HG02884 (cell line): ENCODE data around the gene ASIC3.
"Not testable (repeated sequence)": the region's sequence is repeated elsewhere in the genome, so short reads cannot be mapped to it uniquely, and the experiment has no call there.

Experiments
- ATAC-seq: cut with Tn5 transposase; IDR thresholded peaks from one replicate; pipeline ENCODE4 v1.9.1; 2021; ENCODE audit warnings: mild to moderate bottlenecking, moderate library complexity; ENCODE audit not compliant: unreplicated experiment

ASIC3 gene

GRCh38 chr7:151047976-151048815 lies at the start of gene ASIC3:
Gene ASIC3, plus strand, starts transcription at chr7:151048531. Its CDS starts 355 bp downstream, at chr7:151048886.
- no peak for ATAC-seq

DNA sequence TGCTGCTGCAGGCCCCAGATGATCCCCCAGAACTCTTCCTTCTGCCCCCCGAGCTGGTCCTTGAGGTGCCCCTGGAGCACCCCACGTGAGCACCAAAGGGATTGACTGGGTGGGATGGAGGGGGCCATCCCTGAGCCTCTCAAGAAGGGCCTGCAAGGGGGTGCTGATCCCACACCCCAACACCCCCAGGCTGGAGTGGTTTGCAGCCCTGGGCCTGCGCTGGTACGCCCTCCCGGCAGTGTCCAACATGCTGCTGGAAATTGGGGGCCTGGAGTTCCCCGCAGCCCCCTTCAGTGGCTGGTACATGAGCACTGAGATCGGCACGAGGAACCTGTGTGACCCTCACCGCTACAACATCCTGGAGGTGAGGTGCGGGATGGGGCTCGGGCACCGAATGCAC lies 49.3 kb upstream of the ASIC3 start:
- no peak for ATAC-seq

GRCh38 chr7:150999497-151000230 lies 48.7 kb upstream of the ASIC3 start:
- no peak for ATAC-seq

GRCh38 chr7:151000897-151001495 lies 47.3 kb upstream of the ASIC3 start:
- no peak for ATAC-seq

- ATAC-seq: no peak
These were observed 46.8 kb upstream of the ASIC3 start for GRCh38 chr7:151001546-151001945.

GRCh38 chr7:151003572-151003971 lies 44.8 kb upstream of the ASIC3 start:
- no peak for ATAC-seq

DNA sequence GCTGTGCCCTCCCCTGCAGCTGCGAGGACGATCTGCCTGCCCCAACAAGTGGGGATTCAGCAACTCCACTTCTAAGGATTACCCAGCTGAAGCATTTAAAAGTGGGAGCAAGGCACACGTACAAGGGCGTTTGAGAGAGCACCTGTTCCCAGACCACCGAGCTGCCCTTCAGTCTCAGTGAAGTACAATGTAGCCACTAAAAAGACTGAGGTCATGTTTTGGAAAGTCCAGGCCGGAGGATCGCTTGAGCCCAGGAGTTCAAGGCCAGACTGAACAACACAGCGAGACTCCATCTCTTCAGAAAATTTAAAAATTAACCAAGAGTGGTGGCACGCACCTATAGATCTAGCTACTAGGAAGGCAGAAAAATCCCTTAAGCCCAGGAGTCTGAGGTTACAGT lies 42.8 kb upstream of the ASIC3 start:
- no peak for ATAC-seq

GRCh38 chr7:151006590-151007300 lies 41.6 kb upstream of the ASIC3 start:
- no peak for ATAC-seq

GRCh38 chr7:151007469-151007898 lies 40.8 kb upstream of the ASIC3 start:
- no peak for ATAC-seq

DNA sequence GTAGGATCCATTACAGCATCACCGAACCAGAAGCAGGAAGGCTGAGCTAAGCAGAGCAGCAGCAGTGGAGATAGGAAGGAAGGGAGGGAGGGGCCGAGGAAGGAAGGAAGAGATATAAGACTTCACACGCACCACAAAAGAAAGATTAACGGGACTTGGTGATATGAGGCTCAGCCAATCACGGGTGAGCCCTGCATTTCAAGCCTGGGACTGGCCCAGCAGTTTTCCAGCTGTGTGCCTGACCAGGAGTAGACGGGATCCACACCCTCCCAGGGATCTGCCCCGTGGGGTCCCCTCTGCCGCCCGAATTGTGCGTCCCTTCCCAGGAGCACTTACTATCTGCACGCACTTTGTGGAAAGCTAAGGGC lies 40.2 kb upstream of the ASIC3 start:
- no peak for ATAC-seq

GRCh38 chr7:151008511-151009323 lies 39.6 kb upstream of the ASIC3 start:
- ATAC-seq: peak; percentile 90

DNA sequence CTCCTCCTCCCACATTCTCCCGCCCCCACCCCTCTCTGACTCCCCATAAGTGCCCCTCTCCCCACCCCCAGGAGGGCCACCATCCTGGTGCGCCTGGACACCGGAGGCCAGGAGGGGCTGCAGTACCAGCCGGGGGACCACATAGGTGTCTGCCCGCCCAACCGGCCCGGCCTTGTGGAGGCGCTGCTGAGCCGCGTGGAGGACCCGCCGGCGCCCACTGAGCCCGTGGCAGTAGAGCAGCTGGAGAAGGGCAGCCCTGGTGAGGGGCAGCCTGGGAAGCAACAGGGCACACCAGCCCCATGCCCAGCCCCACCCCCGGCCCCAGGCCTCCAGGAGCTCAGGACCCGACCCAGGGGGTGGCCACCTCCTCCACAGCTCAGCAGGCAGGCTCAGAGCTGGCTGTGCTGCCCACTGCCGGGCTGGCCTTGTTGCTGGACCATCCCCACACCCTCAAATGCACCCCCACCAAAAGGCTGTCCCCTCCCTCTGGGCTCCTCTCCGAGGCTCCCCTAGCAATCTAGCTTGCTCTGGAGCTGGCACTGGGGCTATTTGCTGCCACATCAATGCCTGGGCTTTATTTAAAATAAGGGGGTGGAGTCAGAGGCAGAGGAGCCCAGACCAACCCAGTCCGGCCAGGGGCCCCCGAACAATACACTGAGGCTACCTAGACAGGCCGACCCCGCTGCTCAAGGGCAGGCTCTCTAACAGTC lies 38.8 kb upstream of the ASIC3 start:
- ATAC-seq: no peak

GRCh38 chr7:151010037-151010306 lies 38.4 kb upstream of the ASIC3 start:
- ATAC-seq: no peak

DNA sequence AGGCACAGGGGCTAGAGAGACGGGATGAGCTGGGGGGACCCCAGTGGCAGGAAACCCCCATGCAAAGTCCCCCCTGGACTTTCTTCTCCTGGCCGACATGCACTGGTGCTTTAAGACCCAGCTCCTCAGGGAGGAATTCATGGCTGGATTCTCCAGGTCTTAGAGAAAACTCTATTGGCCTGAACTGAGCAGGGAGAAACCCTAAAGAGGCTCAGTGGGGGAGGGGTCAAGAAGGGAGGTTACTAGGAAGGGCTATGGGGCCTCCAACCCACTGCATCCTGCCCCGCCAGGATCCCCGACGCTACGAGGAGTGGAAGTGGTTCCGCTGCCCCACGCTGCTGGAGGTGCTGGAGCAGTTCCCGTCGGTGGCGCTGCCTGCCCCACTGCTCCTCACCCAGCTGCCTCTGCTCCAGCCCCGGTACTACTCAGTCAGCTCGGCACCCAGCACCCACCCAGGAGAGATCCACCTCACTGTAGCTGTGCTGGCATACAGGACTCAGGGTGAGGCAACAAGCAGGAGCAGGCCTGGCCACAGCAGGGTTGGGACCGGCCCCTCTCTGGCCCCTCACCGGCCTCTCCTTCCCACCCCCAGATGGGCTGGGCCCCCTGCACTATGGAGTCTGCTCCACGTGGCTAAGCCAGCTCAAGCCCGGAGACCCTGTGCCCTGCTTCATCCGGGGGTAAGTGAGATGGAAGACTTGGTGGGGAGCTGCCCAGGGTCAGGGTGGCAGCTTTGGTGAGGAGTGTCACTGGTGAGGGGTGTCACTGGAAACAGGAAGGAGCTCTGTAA lies 37.8 kb upstream of the ASIC3 start:
- no peak for ATAC-seq

DNA sequence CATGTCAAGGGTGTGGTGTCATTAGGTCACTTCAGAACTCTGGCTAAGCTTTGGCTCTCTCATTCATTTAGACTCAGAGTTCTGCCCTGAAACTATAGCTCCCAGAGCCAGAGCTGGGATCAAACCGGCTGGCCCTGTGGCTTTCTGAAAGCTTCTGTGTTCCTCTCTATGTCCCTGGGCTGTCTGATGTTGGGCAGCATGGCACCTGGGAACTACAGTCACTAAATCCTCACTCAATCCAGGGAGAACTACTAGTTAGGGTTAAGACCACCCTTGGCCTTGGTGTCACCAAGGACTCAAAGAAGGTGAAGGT lies 37.3 kb upstream of the ASIC3 start:
- ATAC-seq: no peak

DNA sequence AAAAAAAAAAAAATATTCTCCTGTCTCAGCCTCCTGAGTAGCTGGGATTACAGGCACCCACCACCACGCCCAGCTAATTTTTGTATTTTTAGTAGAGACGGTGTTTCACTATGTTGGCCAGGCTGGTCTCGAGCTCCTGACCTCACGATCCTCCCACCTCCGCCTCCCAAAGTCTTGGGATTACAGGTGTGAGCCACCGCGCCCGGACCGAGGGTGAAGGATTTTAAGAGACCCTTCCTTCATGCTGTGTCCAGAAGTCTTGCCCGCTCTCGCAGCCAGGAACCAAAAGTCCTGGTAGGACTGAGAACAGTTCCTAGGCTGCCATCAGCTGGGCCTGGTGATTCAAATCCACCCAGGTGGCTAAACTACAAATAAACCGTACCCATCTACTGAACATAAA lies 36.7 kb upstream of the ASIC3 start:
- ATAC-seq: not testable (repeated sequence)

- no peak for ATAC-seq
These were observed 36.2 kb upstream of the ASIC3 start for GRCh38 chr7:151012031-151012692.

DNA sequence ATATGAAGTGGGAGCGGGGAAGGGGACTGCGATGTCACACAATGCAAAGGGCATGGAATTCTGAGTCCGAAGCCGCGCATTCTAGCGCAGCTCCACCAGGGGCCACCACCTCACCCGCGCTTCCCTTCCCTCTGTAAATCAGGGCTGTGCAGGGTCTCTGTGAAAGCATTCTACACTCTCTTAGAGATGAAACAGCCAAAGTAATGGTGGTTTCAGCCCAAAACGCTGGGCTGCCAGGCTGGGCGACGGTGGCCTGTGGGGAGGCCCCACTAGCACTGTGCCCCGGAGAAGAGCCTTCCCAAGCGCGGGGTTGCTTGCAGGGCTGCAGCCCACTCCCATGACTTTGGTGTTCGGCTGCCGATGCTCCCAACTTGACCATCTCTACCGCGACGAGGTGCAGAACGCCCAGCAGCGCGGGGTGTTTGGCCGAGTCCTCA lies 35.4 kb upstream of the ASIC3 start:
- ATAC-seq: no peak

DNA sequence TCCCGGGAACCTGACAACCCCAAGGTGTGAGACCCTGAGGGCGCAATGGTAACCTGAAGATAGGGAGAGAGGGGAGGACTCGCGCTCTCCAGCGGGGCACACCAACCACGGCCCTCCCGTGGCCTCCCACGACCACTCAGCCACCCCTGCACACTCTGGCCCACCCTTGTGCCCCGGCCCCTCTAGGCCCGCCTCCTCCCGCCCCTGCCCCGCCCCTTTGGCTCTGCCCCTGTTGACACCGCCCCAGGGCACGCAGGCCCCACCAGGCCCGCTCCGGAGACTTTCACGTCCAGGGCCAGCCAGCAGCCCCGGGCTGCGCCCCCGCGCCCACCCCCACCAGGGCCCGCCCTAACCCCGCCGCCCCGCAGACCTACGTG lies 35.0 kb upstream of the ASIC3 start:
- no peak for ATAC-seq
